Type B pancreatic cell (in vitro differentiated cells): ENCODE data around the gene PLPP4. TPM values are rescaled to one million over a fixed set of nuclear protein-coding genes. Genes with fewer than 3 reads are reported as not detected.

Experiments
- DNase-seq: peaks from one replicate; pipeline ENCODE4 v3.0.0; 2021; ENCODE audit warnings: mixed read lengths; ENCODE audit not compliant: unreplicated experiment; ENCODE audit errors: extremely low spot score
- H3K27ac Mint-ChIP-seq: 2 replicates; pipeline ENCODE4 v1.8.0; 2021; ENCODE audit warnings: mild to moderate bottlenecking, mixed read lengths
- H3K27me3 Mint-ChIP-seq: 2 replicates; pipeline ENCODE4 v1.8.0; 2021; ENCODE audit warnings: mixed read lengths
- H3K36me3 Mint-ChIP-seq: 2 replicates; pipeline ENCODE4 v1.8.0; 2021; ENCODE audit warnings: mixed read lengths
- H3K4me1 Mint-ChIP-seq: one replicate; pipeline ENCODE4 v1.8.0; 2021; ENCODE audit warnings: mixed read lengths; ENCODE audit not compliant: unreplicated experiment
- H3K4me3 Mint-ChIP-seq: 2 replicates; pipeline ENCODE4 v1.8.0; 2021; ENCODE audit warnings: mild to moderate bottlenecking, mixed read lengths
- H3K9me3 Mint-ChIP-seq: 2 replicates; pipeline ENCODE4 v1.8.0; 2021; ENCODE audit warnings: mixed read lengths
- CTCF ChIP-seq: fragments of 200-600 bp; sonication (generic); conservative IDR thresholded peaks from 2 replicates; pipeline ENCODE4 v1.5.0; 2021; ENCODE audit warnings: antibody characterized with exemption, mild to moderate bottlenecking
- total RNA-seq: library from RNA; stranded (reverse); gene quantifications from 2 replicates; pipeline ENCODE4 v1.2.1, GENCODE V29; 2021; ENCODE audit warnings: low replicate concordance

PLPP4 gene
- total RNA-seq, 1 donor from 2014 or later, result 4.4 TPM

- DNase-seq, result peak; percentile 39
- no peak for TF ChIP-seq CTCF
- Mint-ChIP-seq H3K27me3 (peaks cover 6% of the 10 kb centered on the region), H3K4me3 (no peak overlapping the region), H3K9me3 (peaks cover 12% of the 10 kb centered on the region), H3K36me3 (no peaks in the 10 kb centered on the region), H3K4me1 (peaks cover 19% of the 10 kb centered on the region), H3K27ac (peak overlapping the region; percentile 71)
Observed at GRCh38 chr10:120477743-120478141, 20.7 kb downstream of the PLPP4 start.

GRCh38 chr10:120478386-120478785, 21.4 kb downstream of the PLPP4 start:
- TF ChIP-seq CTCF, result no peak
- no peak overlapping the region for H3K4me3 Mint-ChIP-seq
- no peak overlapping the region for H3K27ac Mint-ChIP-seq
- H3K9me3 Mint-ChIP-seq, result peaks cover 8% of the 10 kb centered on the region
- H3K4me1 Mint-ChIP-seq, result peaks cover 19% of the 10 kb centered on the region
- H3K27me3 Mint-ChIP-seq, result peaks cover 6% of the 10 kb centered on the region
- DNase-seq, result no peak
- no peaks in the 10 kb centered on the region for H3K36me3 Mint-ChIP-seq

GRCh38 chr10:120479506-120479905, 22.5 kb downstream of the PLPP4 start:
- peaks cover 8% of the 10 kb centered on the region for H3K9me3 Mint-ChIP-seq
- H3K4me1 Mint-ChIP-seq, result peaks cover 19% of the 10 kb centered on the region
- DNase-seq, result no peak
- H3K27me3 Mint-ChIP-seq, result peaks cover 6% of the 10 kb centered on the region
- H3K4me3 Mint-ChIP-seq, result no peak overlapping the region
- no peaks in the 10 kb centered on the region for H3K36me3 Mint-ChIP-seq
- no peak for TF ChIP-seq CTCF
- no peak overlapping the region for H3K27ac Mint-ChIP-seq

GRCh38 chr10:120480065-120480600, 23.1 kb downstream of the PLPP4 start:
- Mint-ChIP-seq H3K9me3 (peaks cover 8% of the 10 kb centered on the region), H3K36me3 (no peaks in the 10 kb centered on the region), H3K27ac (no peak overlapping the region), H3K27me3 (peaks cover 6% of the 10 kb centered on the region), H3K4me1 (peaks cover 19% of the 10 kb centered on the region), H3K4me3 (no peak overlapping the region)
- TF ChIP-seq CTCF, result peak; percentile 25
- DNase-seq, result no peak

GRCh38 chr10:120480848-120481247, 23.8 kb downstream of the PLPP4 start:
- Mint-ChIP-seq H3K4me3 (no peak overlapping the region), H3K9me3 (peaks cover 8% of the 10 kb centered on the region), H3K27ac (no peak overlapping the region), H3K4me1 (peaks cover 17% of the 10 kb centered on the region), H3K27me3 (peaks cover 6% of the 10 kb centered on the region), H3K36me3 (no peaks in the 10 kb centered on the region)
- DNase-seq, result no peak
- TF ChIP-seq CTCF, result no peak

- peaks cover 10% of the 10 kb centered on the region for H3K27me3 Mint-ChIP-seq
- peaks cover 8% of the 10 kb centered on the region for H3K9me3 Mint-ChIP-seq
- DNase-seq, result no peak
- H3K4me1 Mint-ChIP-seq, result no peaks in the 10 kb centered on the region
- H3K36me3 Mint-ChIP-seq, result no peaks in the 10 kb centered on the region
- no peak for TF ChIP-seq CTCF
- H3K4me3 Mint-ChIP-seq, result no peak overlapping the region
- no peak overlapping the region for H3K27ac Mint-ChIP-seq
Observed at GRCh38 chr10:120483006-120483405, 26.0 kb downstream of the PLPP4 start.
